ENCODE measurements around the gene CARM1. TPM values are rescaled to one million over a fixed set of nuclear protein-coding genes. Genes with fewer than 3 reads are reported as not detected.
A peak's percentile ranks its signal among the peaks of the same experiment; 100 is the strongest.

The CARM1 gene
- total and polyA plus RNA-seq, 2 of the 13 experiments (the other 11 are each of a cell fraction or from before 2014, with no cell fraction given), result 27.6 to 55.8 TPM

DNA sequence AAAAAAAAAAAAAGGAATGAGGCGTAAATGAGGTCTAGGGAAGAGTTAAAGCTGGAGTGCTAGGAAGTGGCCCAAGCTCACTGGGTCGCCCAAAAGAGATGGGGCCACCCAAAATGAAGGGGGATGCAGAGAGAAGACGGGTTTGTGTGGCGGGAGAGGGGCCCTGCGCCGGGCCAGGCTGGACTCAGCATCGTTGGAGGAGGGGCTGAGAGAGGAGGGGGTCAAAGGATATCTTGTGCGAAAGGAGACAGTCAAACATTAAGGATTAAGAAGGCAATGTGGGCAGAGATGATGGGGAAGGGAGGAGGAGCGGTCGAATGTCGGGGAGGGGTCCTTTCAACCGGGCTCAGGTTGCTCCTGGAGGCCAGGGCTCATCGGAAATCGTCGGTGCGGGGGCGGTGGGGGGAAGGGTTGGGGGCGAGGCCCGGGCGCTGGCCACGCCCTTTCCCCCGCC, 825 bp upstream of the CARM1 start:
- H3K27ac ChIP-seq (ENCODE audit: extremely low read length, insufficient read depth, low read length), result peak overlapping the region; percentile 50
- H3K4me3 ChIP-seq (replicated peaks in 1 of 3; ENCODE audit: insufficient read depth in 1 of 3, low read depth in 2 of 3, low read length in 3 of 3), result peak overlapping the region; percentile 61 to 81 (median 65)
- H3K79me2 ChIP-seq (ENCODE audit: insufficient read depth, low read length), result peaks cover 30% of the 10 kb centered on the region
- ATAC-seq (peak; percentile 52), DNase-seq (ENCODE audit: low spot score) (no peak), FAIRE-seq (no peak)
- peaks cover 56% of the 10 kb centered on the region for H3K4me1 ChIP-seq (ENCODE audit: insufficient read depth, low read length)
- in situ Hi-C loops (cut with HindIII; ENCODE audit: extremely low pct_ligation_motif_present, low pct_unique_long_range_greater_than_20kb), result no loop called here
- H2AFZ ChIP-seq (ENCODE audit: low read length), result peak overlapping the region; percentile 12
- no peaks in the 10 kb centered on the region for H3K9me3 ChIP-seq (ENCODE audit: low read length)
- BruUV-seq (replicated peaks), result no TSS peak
- intact Hi-C loops (cut with micrococcal nuclease; ENCODE audit: unreplicated experiment), result loop anchor here (10.0 kb wide), 1 partner anchor 54 kb away; the partner anchor contains the start of genes TIMM29 and YIPF2
- no peaks in the 10 kb centered on the region for H3K36me3 ChIP-seq (replicated peaks in 1 of 2; ENCODE audit: control insufficient read depth in 1 of 2, insufficient read depth in 2 of 2, low read length in 2 of 2)
- 2% methylated on average over 15 of the region's 22 CpGs for WGBS (ENCODE audit: low lambda C conversion rate)
- no peaks in the 10 kb centered on the region for H3K27me3 ChIP-seq (ENCODE audit: control insufficient read depth in 1 of 2, insufficient read depth in 2 of 2, low read length in 2 of 2)
- POLR2A ChIA-PET, result interaction anchor here (0.7 kb wide), 1 partner anchor 298 kb away, joined by 4 read pairs; no protein-coding TSS in a partner anchor
- no peaks in the 10 kb centered on the region for H4K20me1 ChIP-seq (ENCODE audit: insufficient read depth, low read length)
- CTCF ChIA-PET (ENCODE audit: low intra/inter-chr PET ratio, low total read pairs), result no interaction called here
- H3K4me2 ChIP-seq (ENCODE audit: low read depth, low read length), result peak overlapping the region; percentile 95
- peak overlapping the region; percentile 49 for H3K9ac ChIP-seq (ENCODE audit: insufficient read depth, low read depth, low read length)
- TF ChIP-seq ISX (CRISPR knock-in tag; conservative IDR thresholded peaks at IDR 0.05) (no peak), ZBTB38 (CRISPR knock-in tag; IDR thresholded peaks at IDR 0.05) (0 out of 2 replicates have a peak, but pooled peaks have one; percentile 5), ZNF646 (CRISPR knock-in tag; IDR thresholded peaks at IDR 0.05) (no peak), KDM2A (CRISPR knock-in tag; IDR thresholded peaks at IDR 0.05; ENCODE audit: borderline replicate concordance, low read depth) (0 out of 2 replicates have a peak, but pooled peaks have one; percentile 12), ZNF557 (CRISPR knock-in tag; IDR thresholded peaks at IDR 0.05) (no peak), NFIB (CRISPR knock-in tag; IDR thresholded peaks at IDR 0.05; ENCODE audit: borderline replicate concordance) (no peak), ZNF790 (CRISPR knock-in tag; IDR thresholded peaks at IDR 0.05; ENCODE audit: borderline replicate concordance) (no peak), SKI (IDR thresholded peaks at IDR 0.05; ENCODE audit: partially characterized antibody) (no peak), ZNF629 (CRISPR knock-in tag; conservative IDR thresholded peaks at IDR 0.05) (no peak), MXD1 (CRISPR knock-in tag; IDR thresholded peaks at IDR 0.05) (no peak), SIN3A (IDR thresholded peaks at IDR 0.05; ENCODE audit: borderline replicate concordance, low read depth, low read length) (no peak), GFI1 (CRISPR knock-in tag; IDR thresholded peaks at IDR 0.05; ENCODE audit: borderline replicate concordance) (no peak)
- TF ChIP-seq, protein P1, sequence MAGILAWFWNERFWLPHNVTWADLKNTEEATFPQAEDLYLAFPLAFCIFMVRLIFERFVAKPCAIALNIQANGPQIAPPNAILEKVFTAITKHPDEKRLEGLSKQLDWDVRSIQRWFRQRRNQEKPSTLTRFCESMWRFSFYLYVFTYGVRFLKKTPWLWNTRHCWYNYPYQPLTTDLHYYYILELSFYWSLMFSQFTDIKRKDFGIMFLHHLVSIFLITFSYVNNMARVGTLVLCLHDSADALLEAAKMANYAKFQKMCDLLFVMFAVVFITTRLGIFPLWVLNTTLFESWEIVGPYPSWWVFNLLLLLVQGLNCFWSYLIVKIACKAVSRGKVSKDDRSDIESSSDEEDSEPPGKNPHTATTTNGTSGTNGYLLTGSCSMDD (CRISPR knock-in tag; IDR thresholded peaks at IDR 0.05), result no peak
- TF ChIP-seq, protein P2, sequence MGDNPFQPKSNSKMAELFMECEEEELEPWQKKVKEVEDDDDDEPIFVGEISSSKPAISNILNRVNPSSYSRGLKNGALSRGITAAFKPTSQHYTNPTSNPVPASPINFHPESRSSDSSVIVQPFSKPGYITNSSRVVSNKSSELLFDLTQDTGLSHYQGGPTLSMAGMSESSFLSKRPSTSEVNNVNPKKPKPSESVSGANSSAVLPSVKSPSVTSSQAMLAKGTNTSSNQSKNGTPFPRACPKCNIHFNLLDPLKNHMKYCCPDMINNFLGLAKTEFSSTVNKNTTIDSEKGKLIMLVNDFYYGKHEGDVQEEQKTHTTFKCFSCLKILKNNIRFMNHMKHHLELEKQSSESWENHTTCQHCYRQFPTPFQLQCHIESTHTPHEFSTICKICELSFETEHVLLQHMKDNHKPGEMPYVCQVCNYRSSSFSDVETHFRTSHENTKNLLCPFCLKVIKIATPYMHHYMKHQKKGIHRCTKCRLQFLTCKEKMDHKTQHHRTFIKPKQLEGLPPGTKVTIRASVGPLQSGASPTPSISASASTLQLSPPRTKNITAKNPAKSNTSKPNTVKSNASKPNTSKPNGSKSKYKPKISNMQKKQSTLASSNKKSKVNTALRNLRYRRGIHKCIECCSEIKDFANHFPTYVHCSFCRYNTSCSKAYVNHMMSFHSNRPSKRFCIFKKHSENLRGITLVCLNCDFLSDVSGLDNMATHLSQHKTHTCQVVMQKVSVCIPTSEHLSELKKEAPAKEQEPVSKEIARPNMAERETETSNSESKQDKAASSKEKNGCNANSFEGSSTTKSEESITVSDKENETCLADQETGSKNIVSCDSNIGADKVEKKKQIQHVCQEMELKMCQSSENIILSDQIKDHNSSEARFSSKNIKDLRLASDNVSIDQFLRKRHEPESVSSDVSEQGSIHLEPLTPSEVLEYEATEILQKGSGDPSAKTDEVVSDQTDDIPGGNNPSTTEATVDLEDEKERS (CRISPR knock-in tag; IDR thresholded peaks at IDR 0.05), result no peak
